Astrocyte (in vitro differentiated cells and primary cell): ENCODE data around the gene MAVS. TPM values are rescaled to one million over a fixed set of nuclear protein-coding genes. Genes with fewer than 3 reads are reported as not detected.

Source experiments
- DNase-seq: peaks from one replicate; pipeline ENCODE4 v3.0.0-alpha.2; 2010; ENCODE audit warnings: low read depth
- FAIRE-seq: peaks from 2 replicates; lab custom pipeline; 2011; peaks lifted over from hg19 to GRCh38; lab: Jason Lieb, UNC
- H2AFZ ChIP-seq: 2 replicates; pipeline ENCODE4 v1.6.0; 2012; ENCODE audit warnings: low read depth, low read length, inconsistent platforms
- H3K27ac ChIP-seq: 2 replicates; pipeline ENCODE4 v1.5.1; 2011; ENCODE audit warnings: low read depth, low read length, inconsistent platforms
- H3K27me3 ChIP-seq: 2 replicates; pipeline ENCODE4 v1.6.0; 2011; ENCODE audit warnings: low read length, inconsistent platforms; ENCODE audit not compliant: insufficient read depth
- H3K36me3 ChIP-seq: 2 replicates; pipeline ENCODE4 v1.5.1; 2011; ENCODE audit warnings: low read length, inconsistent platforms; ENCODE audit not compliant: insufficient read depth
- H3K4me1 ChIP-seq: 2 replicates; pipeline ENCODE4 v1.5.1; 2011; ENCODE audit warnings: low read length, inconsistent platforms; ENCODE audit not compliant: insufficient read depth
- H3K4me2 ChIP-seq: 2 replicates; pipeline ENCODE4 v1.6.0; 2012; ENCODE audit warnings: low read length, inconsistent platforms
- H3K4me3 ChIP-seq: 2 replicates; pipeline ENCODE4 v1.5.1; 2011; ENCODE audit warnings: low read depth, mild to moderate bottlenecking, low read length, inconsistent platforms; ENCODE audit not compliant: insufficient read depth
- H3K79me2 ChIP-seq: 2 replicates; pipeline ENCODE4 v1.6.0; 2012; ENCODE audit warnings: mild to moderate bottlenecking, low read length, inconsistent platforms; ENCODE audit not compliant: insufficient read depth
- H3K9ac ChIP-seq: 2 replicates; pipeline ENCODE4 v1.6.0; 2012; ENCODE audit warnings: mild to moderate bottlenecking, low read length, inconsistent platforms
- H3K9me3 ChIP-seq: 2 replicates; pipeline ENCODE4 v1.5.1; 2012; ENCODE audit warnings: low read depth, mild to moderate bottlenecking, low read length, inconsistent platforms; ENCODE audit not compliant: insufficient read depth
- H4K20me1 ChIP-seq: 2 replicates; pipeline ENCODE4 v1.6.0; 2012; ENCODE audit warnings: low read length, inconsistent platforms; ENCODE audit not compliant: insufficient read depth
- H3K27ac Mint-ChIP-seq: one replicate; pipeline ENCODE4 v1.8.0; 2021; ENCODE audit warnings: mild to moderate bottlenecking, mixed read lengths; ENCODE audit not compliant: unreplicated experiment
- H3K27me3 Mint-ChIP-seq: one replicate; pipeline ENCODE4 v1.8.0; 2021; ENCODE audit warnings: low read depth, mixed read lengths; ENCODE audit not compliant: unreplicated experiment
- H3K36me3 Mint-ChIP-seq: one replicate; pipeline ENCODE4 v1.8.0; 2021; ENCODE audit warnings: low read depth, mixed read lengths; ENCODE audit not compliant: unreplicated experiment
- H3K4me1 Mint-ChIP-seq: one replicate; pipeline ENCODE4 v1.8.0; 2021; ENCODE audit warnings: low read depth, mixed read lengths; ENCODE audit not compliant: unreplicated experiment
- H3K4me3 Mint-ChIP-seq: one replicate; pipeline ENCODE4 v1.8.0; 2021; ENCODE audit warnings: mild to moderate bottlenecking, moderate library complexity, mixed read lengths; ENCODE audit not compliant: unreplicated experiment
- H3K9me3 Mint-ChIP-seq: one replicate; pipeline ENCODE4 v1.8.0; 2021; ENCODE audit warnings: mild to moderate bottlenecking, mixed read lengths; ENCODE audit not compliant: unreplicated experiment
- EZH2 ChIP-seq: IDR thresholded peaks from 2 replicates; pipeline ENCODE4 v1.6.1; 2012; ENCODE audit warnings: mild to moderate bottlenecking, low read length, inconsistent platforms; ENCODE audit not compliant: insufficient read depth
- total RNA-seq: library from RNA; stranded (reverse); gene quantifications from 2 replicates; pipeline ENCODE4 v1.2.1, GENCODE V29; 2021
- TF ChIP-seq, protein P1 (sequence below): IDR thresholded peaks from 2 replicates; pipeline ENCODE4 v1.5.1; 2011; ENCODE audit warnings: low read depth, mild to moderate bottlenecking, inconsistent platforms, low read length, moderate library complexity; ENCODE audit not compliant: insufficient read depth

The MAVS gene
- total RNA-seq, 1 donor from 2014 or later = 42.1 TPM

DNA sequence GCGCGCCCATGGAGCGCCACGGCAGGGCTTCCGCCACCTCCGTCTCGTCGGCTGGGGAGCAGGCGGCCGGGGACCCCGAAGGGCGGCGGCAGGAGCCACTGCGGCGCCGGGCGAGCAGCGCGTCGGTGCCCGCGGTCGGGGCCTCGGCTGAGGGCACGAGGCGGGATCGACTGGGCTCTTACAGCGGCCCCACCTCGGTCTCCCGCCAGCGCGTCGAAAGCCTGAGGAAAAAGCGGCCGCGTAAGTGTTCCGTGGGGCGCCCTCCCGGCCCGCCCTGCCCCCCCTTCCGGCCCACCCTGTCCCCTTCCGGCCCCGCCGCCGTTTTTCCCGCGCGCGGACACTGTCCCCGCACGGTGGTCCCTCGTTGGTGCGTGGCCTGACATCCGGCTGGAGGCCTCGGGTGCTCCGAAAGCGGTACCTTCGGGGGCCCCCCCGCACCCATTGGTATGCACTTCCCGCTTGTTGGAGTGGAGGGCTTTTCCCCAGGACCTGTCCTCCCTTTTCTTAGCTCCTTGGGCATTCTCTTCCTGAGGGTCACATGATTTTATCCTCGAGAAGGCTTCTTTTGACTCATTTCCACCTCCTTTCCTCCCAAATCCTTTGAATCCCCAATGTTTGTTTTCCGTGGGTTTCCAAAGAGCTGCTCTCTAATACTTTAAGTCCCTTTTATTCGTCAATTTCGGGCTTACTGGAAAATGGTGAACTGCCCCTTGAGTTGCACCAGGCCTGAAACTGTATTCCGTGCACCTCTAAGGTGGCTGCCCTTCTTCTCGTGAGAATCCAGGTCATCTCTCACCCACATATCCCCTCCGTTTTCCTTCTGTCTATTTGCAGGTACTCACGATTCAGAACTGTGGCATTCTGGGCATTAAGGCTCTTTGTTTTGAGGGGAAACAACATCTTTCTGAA, 43.1 kb downstream of the MAVS start:
- H2AFZ ChIP-seq = peak overlapping the region; percentile 40
- H3K9ac ChIP-seq = peak overlapping the region; percentile 92
- peaks cover 12% of the 10 kb centered on the region for H3K36me3 Mint-ChIP-seq
- peaks cover 2% of the 10 kb centered on the region for H3K9me3 Mint-ChIP-seq
- no peaks in the 10 kb centered on the region for H3K27me3 ChIP-seq
- H3K4me3 Mint-ChIP-seq = peak overlapping the region; percentile 100
- peaks cover 24% of the 10 kb centered on the region for H3K4me1 Mint-ChIP-seq
- FAIRE-seq (no peak), DNase-seq (no peak)
- no peaks in the 10 kb centered on the region for H3K36me3 ChIP-seq
- no peak for TF ChIP-seq EZH2
- peak overlapping the region; percentile 88 for H3K4me2 ChIP-seq
- no peaks in the 10 kb centered on the region for H3K27me3 Mint-ChIP-seq
- H3K4me1 ChIP-seq = peaks cover 40% of the 10 kb centered on the region
- no peaks in the 10 kb centered on the region for H3K9me3 ChIP-seq
- peaks cover 90% of the 10 kb centered on the region for H3K79me2 ChIP-seq
- peak overlapping the region; percentile 95 for H3K27ac Mint-ChIP-seq
- peak overlapping the region; percentile 95 for H3K4me3 ChIP-seq
- peaks cover 49% of the 10 kb centered on the region for H4K20me1 ChIP-seq
- peak overlapping the region; percentile 76 for H3K27ac ChIP-seq

DNA sequence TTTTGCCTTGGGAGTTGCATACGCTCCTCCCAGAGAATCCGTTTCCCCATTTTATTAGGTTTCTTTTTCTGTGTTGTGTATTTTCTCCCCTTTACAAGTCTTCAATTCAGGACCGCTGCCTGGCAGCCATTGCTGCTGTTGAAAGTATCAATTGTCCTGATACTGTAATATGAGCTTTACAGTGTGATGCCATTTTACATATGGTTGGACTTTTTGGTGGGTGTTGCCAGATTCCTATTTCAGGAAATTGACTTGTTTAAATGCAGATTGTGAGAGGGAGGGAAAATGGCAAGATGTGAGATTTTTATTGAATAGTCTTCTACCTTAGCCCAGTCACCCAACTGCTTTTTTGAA, 43.7 kb downstream of the MAVS start:
- no peak overlapping the region for H2AFZ ChIP-seq
- Mint-ChIP-seq H3K27me3 (no peaks in the 10 kb centered on the region), H3K4me3 (peak overlapping the region; percentile 100), H3K4me1 (peaks cover 24% of the 10 kb centered on the region), H3K27ac (peak overlapping the region; percentile 95), H3K36me3 (peaks cover 13% of the 10 kb centered on the region), H3K9me3 (peaks cover 2% of the 10 kb centered on the region)
- FAIRE-seq (no peak), DNase-seq (peak; percentile 40)
- H4K20me1 ChIP-seq = peaks cover 56% of the 10 kb centered on the region
- no peaks in the 10 kb centered on the region for H3K36me3 ChIP-seq
- H3K27ac ChIP-seq = peak overlapping the region; percentile 76
- H3K4me3 ChIP-seq = peak overlapping the region; percentile 95
- H3K9ac ChIP-seq = peak overlapping the region; percentile 92
- H3K9me3 ChIP-seq = no peaks in the 10 kb centered on the region
- peaks cover 40% of the 10 kb centered on the region for H3K4me1 ChIP-seq
- H3K27me3 ChIP-seq = no peaks in the 10 kb centered on the region
- TF ChIP-seq, protein P1, sequence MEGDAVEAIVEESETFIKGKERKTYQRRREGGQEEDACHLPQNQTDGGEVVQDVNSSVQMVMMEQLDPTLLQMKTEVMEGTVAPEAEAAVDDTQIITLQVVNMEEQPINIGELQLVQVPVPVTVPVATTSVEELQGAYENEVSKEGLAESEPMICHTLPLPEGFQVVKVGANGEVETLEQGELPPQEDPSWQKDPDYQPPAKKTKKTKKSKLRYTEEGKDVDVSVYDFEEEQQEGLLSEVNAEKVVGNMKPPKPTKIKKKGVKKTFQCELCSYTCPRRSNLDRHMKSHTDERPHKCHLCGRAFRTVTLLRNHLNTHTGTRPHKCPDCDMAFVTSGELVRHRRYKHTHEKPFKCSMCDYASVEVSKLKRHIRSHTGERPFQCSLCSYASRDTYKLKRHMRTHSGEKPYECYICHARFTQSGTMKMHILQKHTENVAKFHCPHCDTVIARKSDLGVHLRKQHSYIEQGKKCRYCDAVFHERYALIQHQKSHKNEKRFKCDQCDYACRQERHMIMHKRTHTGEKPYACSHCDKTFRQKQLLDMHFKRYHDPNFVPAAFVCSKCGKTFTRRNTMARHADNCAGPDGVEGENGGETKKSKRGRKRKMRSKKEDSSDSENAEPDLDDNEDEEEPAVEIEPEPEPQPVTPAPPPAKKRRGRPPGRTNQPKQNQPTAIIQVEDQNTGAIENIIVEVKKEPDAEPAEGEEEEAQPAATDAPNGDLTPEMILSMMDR = no peak
- TF ChIP-seq EZH2 = no peak
- peak overlapping the region; percentile 88 for H3K4me2 ChIP-seq
- peaks cover 93% of the 10 kb centered on the region for H3K79me2 ChIP-seq

DNA sequence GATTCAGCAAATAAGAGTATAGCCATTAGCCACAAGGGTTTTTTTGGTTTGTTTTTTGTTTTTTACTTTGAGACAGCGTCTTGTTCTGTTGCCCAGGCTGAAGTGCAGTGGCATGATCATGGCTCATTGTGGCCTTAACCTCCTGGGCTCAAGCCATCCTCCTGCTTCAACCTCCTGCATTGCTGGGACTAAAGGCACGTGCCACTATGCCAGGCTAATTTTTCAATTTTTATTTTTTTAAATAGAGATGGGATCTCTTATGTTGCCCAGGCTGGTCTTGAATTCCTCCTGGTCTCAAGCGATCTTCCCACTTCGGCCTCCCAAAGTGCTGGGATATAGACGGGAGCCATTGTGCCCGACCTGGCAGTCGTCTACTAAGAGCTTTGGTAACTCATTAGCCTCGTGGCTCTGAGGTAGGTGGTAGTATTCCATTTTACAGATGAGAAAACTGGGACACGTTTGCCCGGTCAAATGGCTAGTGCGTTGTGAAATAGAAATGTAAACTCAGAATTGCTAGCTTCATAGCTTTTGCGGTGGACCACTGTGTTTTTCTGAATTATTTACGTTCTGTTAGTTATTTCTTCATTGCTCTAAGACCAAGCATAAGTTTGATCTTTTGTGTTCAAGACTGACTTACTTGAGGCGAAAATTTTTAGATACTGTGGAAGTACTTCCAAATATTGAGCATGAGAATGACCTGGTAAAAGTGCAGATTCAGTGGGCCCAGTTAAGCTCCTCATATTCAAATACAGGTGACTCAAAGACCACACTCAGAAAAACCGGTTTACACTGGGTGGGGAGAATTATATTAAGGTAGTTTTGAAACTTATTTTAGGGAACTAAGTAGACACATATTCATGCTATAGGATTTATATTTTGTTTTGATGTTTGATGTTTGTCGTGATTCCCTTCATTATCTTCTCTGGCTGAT, 44.6 kb downstream of the MAVS start:
- no peaks in the 10 kb centered on the region for H3K36me3 ChIP-seq
- H3K4me2 ChIP-seq = peak overlapping the region; percentile 88
- no peaks in the 10 kb centered on the region for H3K27me3 ChIP-seq
- H3K4me3 Mint-ChIP-seq = peak overlapping the region; percentile 100
- peaks cover 28% of the 10 kb centered on the region for H3K4me1 Mint-ChIP-seq
- H3K27me3 Mint-ChIP-seq = no peaks in the 10 kb centered on the region
- H3K36me3 Mint-ChIP-seq = peaks cover 13% of the 10 kb centered on the region
- H3K9me3 Mint-ChIP-seq = peaks cover 2% of the 10 kb centered on the region
- H3K79me2 ChIP-seq = peaks cover 94% of the 10 kb centered on the region
- no peak overlapping the region for H2AFZ ChIP-seq
- peak overlapping the region; percentile 92 for H3K9ac ChIP-seq
- peak overlapping the region; percentile 95 for H3K4me3 ChIP-seq
- FAIRE-seq = no peak
- H3K27ac Mint-ChIP-seq = peak overlapping the region; percentile 95
- no peaks in the 10 kb centered on the region for H3K9me3 ChIP-seq
- peaks cover 64% of the 10 kb centered on the region for H4K20me1 ChIP-seq
- no peak overlapping the region for H3K27ac ChIP-seq
- TF ChIP-seq, protein P1 = no peak
- no peak for TF ChIP-seq EZH2
- DNase-seq = no peak
- peaks cover 40% of the 10 kb centered on the region for H3K4me1 ChIP-seq
